CD4-positive, alpha-beta T cell (primary cell): ENCODE measurements around the gene ARHGAP42. TPM values are rescaled to one million over a fixed set of nuclear protein-coding genes. Genes with fewer than 3 reads are reported as not detected.

Source experiments
- ATAC-seq: fragments of 200-7000 bp; cut with Tn5 transposase; one replicate; pipeline ENCODE4 v1.10.0; 2022; ENCODE audit warnings: mild to moderate bottlenecking; ENCODE audit not compliant: poor library complexity
- CTCF ChIA-PET: fragments of 350-600 bp; sonication (Branson Sonifier 250); formaldehyde crosslinking; loops from one replicate; lab custom pipeline; 2021; ENCODE audit warnings: antibody characterized with exemption, inconsistent platforms; lab: Charles Lee
- POLR2A ChIA-PET: fragments of 350-600 bp; sonication (Branson Sonifier 250); formaldehyde crosslinking; loops from one replicate; lab custom pipeline; 2021; ENCODE audit warnings: antibody characterized with exemption, inconsistent platforms; lab: Charles Lee
- DNase-seq, 14 experiments: peaks; one replicate each; pipeline ENCODE4 v3.0.0-alpha.2; 2013 to 2020; ENCODE audit warnings: mixed read lengths in 2 of 14
- H3K27ac ChIP-seq, 2 donors: one replicate each; pipeline versions ENCODE4 v1.5.1 to v1.7.0; 2013; ENCODE audit warnings: low read length in 2 of 2, low read depth in 1 of 2, mild to moderate bottlenecking in 1 of 2
- H3K27me3 ChIP-seq, 2 experiments: 1 replicate in 1 of 2; 2 replicates in 1 of 2; pipeline versions ENCODE4 v1.6.1 to v1.7.0; 2013; ENCODE audit warnings: low read length in 2 of 2, control low read depth in 1 of 2, mild to moderate bottlenecking in 1 of 2, moderate library complexity in 1 of 2; ENCODE audit not compliant: insufficient read depth in 2 of 2, control insufficient read depth in 1 of 2
- H3K36me3 ChIP-seq: one replicate; pipeline ENCODE4 v1.6.1; 2013; ENCODE audit warnings: low read length, control low read depth; ENCODE audit not compliant: insufficient read depth
- H3K4me1 ChIP-seq: one replicate; pipeline ENCODE4 v1.6.1; 2013; ENCODE audit warnings: low read length, control low read depth; ENCODE audit not compliant: insufficient read depth
- H3K4me3 ChIP-seq: one replicate; pipeline ENCODE4 v1.5.1; 2013; ENCODE audit warnings: mild to moderate bottlenecking, low read length, moderate library complexity
- H3K9me3 ChIP-seq, 2 experiments: 1 replicate in 1 of 2; 2 replicates in 1 of 2; pipeline versions ENCODE4 v1.6.1 to v1.7.0; 2013; ENCODE audit warnings: low read length in 2 of 2, mild to moderate bottlenecking in 2 of 2, control low read depth in 1 of 2, moderate library complexity in 1 of 2; ENCODE audit not compliant: control insufficient read depth in 1 of 2, insufficient read depth in 1 of 2
- H3K27ac Mint-ChIP-seq: one replicate; pipeline ENCODE4 v1.8.0; 2020; ENCODE audit warnings: mixed read lengths
- H3K27me3 Mint-ChIP-seq: one replicate; pipeline ENCODE4 v1.8.0; 2021; ENCODE audit warnings: mixed read lengths
- H3K36me3 Mint-ChIP-seq: one replicate; pipeline ENCODE4 v1.8.0; 2021; ENCODE audit warnings: low read depth, mixed read lengths
- H3K4me1 Mint-ChIP-seq: one replicate; pipeline ENCODE4 v1.8.0; 2021; ENCODE audit warnings: low read depth, mixed read lengths
- H3K4me3 Mint-ChIP-seq: one replicate; pipeline ENCODE4 v1.8.0; 2020; ENCODE audit warnings: mild to moderate bottlenecking, mixed read lengths
- H3K9me3 Mint-ChIP-seq: one replicate; pipeline ENCODE4 v1.8.0; 2020; ENCODE audit warnings: mixed read lengths
- intact Hi-C, 2 experiments: fragments of 100-400 bp; cut with DNase I in 1 of 2; cut with micrococcal nuclease in 1 of 2; formaldehyde crosslinking; loops; one replicate each; pipeline versions ENCODE4 v1.15.1 to v1.9.0; 2023 to 2025; cut with DNase I, micrococcal nuclease
- total RNA-seq, 174 experiments: library from RNA in 2 of 174; stranded (reverse) in 2 of 174; gene quantifications; one replicate each; pipeline ENCODE4 v1.2.3 and lab custom pipeline; 2021 to 2026
- TF ChIP-seq, protein P1 (sequence below): fragments of 200-600 bp; IDR thresholded peaks from one replicate; pipeline ENCODE4 v1.8.0; 2022; ENCODE audit warnings: antibody characterized with exemption, mild to moderate bottlenecking

ARHGAP42 gene
- total RNA-seq, 2 experiments from 2014 or later: not detected

DNA sequence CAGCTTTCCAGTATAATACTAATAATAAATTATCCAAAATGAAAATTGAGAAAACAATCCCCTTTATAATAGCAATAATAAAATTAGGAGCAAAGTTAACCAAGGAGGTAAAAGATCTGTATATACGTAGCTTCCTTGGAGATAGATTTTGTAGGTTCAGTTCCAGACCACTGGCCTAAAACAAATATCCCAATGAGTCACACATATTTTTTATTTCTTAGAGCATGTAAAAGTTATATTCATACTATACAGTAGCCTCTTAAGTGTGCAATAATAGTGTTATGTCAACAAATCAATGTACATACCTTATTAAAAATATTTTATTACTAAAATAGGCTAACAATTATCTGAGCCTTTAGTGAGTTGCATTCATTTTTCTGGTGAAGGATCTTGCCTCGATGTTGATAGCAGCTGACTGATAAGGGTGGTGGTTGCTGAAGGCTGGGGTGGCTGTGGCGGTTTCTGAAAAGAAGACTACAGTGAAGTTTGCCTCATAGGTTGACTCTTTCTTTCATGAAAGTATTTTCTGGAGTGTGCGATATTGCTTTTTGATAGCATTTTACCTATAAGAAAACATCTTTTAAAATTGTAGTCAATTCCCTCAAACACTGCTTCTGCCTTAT is 178.5 kb downstream of the ARHGAP42 start:
- Mint-ChIP-seq H3K4me3 (no peak overlapping the region), H3K27ac (no peak overlapping the region), H3K36me3 (no peaks in the 10 kb centered on the region), H3K9me3 (peaks cover 4% of the 10 kb centered on the region), H3K27me3 (no peaks in the 10 kb centered on the region), H3K4me1 (no peaks in the 10 kb centered on the region)
- Histone ChIP-seq H3K36me3 (no peaks in the 10 kb centered on the region), H3K27me3 (no peaks in the 10 kb centered on the region), H3K4me3 (no peak overlapping the region), H3K9me3 (no peaks in the 10 kb centered on the region), H3K4me1 (no peaks in the 10 kb centered on the region), H3K27ac (no peak overlapping the region)
- intact Hi-C loops: no loop called here
- ATAC-seq (no peak), DNase-seq (no peak)
- CTCF ChIA-PET: no interaction called here
- POLR2A ChIA-PET: no interaction called here
- TF ChIP-seq, protein P1, sequence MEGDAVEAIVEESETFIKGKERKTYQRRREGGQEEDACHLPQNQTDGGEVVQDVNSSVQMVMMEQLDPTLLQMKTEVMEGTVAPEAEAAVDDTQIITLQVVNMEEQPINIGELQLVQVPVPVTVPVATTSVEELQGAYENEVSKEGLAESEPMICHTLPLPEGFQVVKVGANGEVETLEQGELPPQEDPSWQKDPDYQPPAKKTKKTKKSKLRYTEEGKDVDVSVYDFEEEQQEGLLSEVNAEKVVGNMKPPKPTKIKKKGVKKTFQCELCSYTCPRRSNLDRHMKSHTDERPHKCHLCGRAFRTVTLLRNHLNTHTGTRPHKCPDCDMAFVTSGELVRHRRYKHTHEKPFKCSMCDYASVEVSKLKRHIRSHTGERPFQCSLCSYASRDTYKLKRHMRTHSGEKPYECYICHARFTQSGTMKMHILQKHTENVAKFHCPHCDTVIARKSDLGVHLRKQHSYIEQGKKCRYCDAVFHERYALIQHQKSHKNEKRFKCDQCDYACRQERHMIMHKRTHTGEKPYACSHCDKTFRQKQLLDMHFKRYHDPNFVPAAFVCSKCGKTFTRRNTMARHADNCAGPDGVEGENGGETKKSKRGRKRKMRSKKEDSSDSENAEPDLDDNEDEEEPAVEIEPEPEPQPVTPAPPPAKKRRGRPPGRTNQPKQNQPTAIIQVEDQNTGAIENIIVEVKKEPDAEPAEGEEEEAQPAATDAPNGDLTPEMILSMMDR: no peak

GRCh38 chr11:100866453-100866852 is 179.4 kb downstream of the ARHGAP42 start:
- Histone ChIP-seq H3K36me3 (no peaks in the 10 kb centered on the region), H3K27ac (no peak overlapping the region), H3K4me1 (no peaks in the 10 kb centered on the region), H3K9me3 (no peaks in the 10 kb centered on the region), H3K4me3 (no peak overlapping the region), H3K27me3 (no peaks in the 10 kb centered on the region)
- POLR2A ChIA-PET: no interaction called here
- CTCF ChIA-PET: no interaction called here
- H3K36me3 Mint-ChIP-seq: no peaks in the 10 kb centered on the region
- intact Hi-C loops: no loop called here
- H3K27ac Mint-ChIP-seq: no peak overlapping the region
- H3K27me3 Mint-ChIP-seq: no peaks in the 10 kb centered on the region
- TF ChIP-seq, protein P1: no peak
- H3K4me3 Mint-ChIP-seq: no peak overlapping the region
- ATAC-seq (no peak), DNase-seq (no peak)
- no peaks in the 10 kb centered on the region for H3K4me1 Mint-ChIP-seq
- peaks cover 4% of the 10 kb centered on the region for H3K9me3 Mint-ChIP-seq

GRCh38 chr11:100867606-100868005 is 180.5 kb downstream of the ARHGAP42 start:
- H3K9me3 ChIP-seq: no peaks in the 10 kb centered on the region
- no peaks in the 10 kb centered on the region for H3K4me1 Mint-ChIP-seq
- TF ChIP-seq, protein P1: no peak
- H3K27ac Mint-ChIP-seq: no peak overlapping the region
- ChIA-PET CTCF (no interaction called here), POLR2A (no interaction called here)
- no peaks in the 10 kb centered on the region for H3K4me1 ChIP-seq
- H3K9me3 Mint-ChIP-seq: peaks cover 4% of the 10 kb centered on the region
- no peak overlapping the region for H3K4me3 Mint-ChIP-seq
- H3K27ac ChIP-seq: no peak overlapping the region
- H3K27me3 Mint-ChIP-seq: no peaks in the 10 kb centered on the region
- no peak for DNase-seq
- no peak overlapping the region for H3K4me3 ChIP-seq
- no peaks in the 10 kb centered on the region for H3K36me3 ChIP-seq
- no peak for ATAC-seq
- intact Hi-C loops: no loop called here
- H3K27me3 ChIP-seq: no peaks in the 10 kb centered on the region
- H3K36me3 Mint-ChIP-seq: no peaks in the 10 kb centered on the region
